Subcutaneous adipose tissue (tissue), 4 donors: ENCODE measurements around the gene SPRR2A. TPM values are rescaled to one million over a fixed set of nuclear protein-coding genes. Genes with fewer than 3 reads are reported as not detected.

ENCODE experiments used
- CTCF ChIP-seq: fragments of 450-650 bp; IDR thresholded peaks from one replicate; pipeline ENCODE4 v1.5.1; 2016; ENCODE audit warnings: low read depth, mild to moderate bottlenecking, control low read depth, antibody characterized with exemption, moderate library complexity
- total RNA-seq, 4 donors: library from RNA; depleted of rRNA; stranded (reverse); fragments of >200 nt; gene quantifications; one replicate each; pipeline ENCODE4 v1.1.0, GENCODE V29; 2016

SPRR2A gene
- total RNA-seq, 4 donors from 2014 or later = not detected

- no peak for TF ChIP-seq CTCF
Observed at GRCh38 chr1:153040950-153041631, 16.2 kb downstream of the SPRR2A start, which contains the start of gene SPRR2D. SPRR2D (minus strand) TSS chr1:153041120; CDS start chr1:153040346, 774 bp downstream.

GRCh38 chr1:153035211-153035610, 22.1 kb downstream of the SPRR2A start:
- no peak for TF ChIP-seq CTCF

GRCh38 chr1:153032677-153033308, 24.5 kb downstream of the SPRR2A start:
- no peak for TF ChIP-seq CTCF

- TF ChIP-seq CTCF = no peak
Observed at GRCh38 chr1:153032073-153032472, 25.2 kb downstream of the SPRR2A start.

- no peak for TF ChIP-seq CTCF
Observed at GRCh38 chr1:153030895-153031294, 26.4 kb downstream of the SPRR2A start, which contains the start of gene SPRR1B. SPRR1B (plus strand) TSS chr1:153031203; CDS start chr1:153032346, 1,143 bp downstream.

GRCh38 chr1:153028766-153029165, 28.5 kb downstream of the SPRR2A start:
- no peak for TF ChIP-seq CTCF

GRCh38 chr1:153025797-153026196, 31.5 kb downstream of the SPRR2A start:
- no peak for TF ChIP-seq CTCF
